GM21717 (cell line): Measurements from ENCODE around the gene BMI1.

Source experiments
- ATAC-seq: cut with Tn5 transposase; IDR thresholded peaks from one replicate; pipeline ENCODE4 v1.9.1; 2021; ENCODE audit warnings: mild to moderate bottlenecking, moderate library complexity; ENCODE audit not compliant: unreplicated experiment

BMI1 gene

DNA sequence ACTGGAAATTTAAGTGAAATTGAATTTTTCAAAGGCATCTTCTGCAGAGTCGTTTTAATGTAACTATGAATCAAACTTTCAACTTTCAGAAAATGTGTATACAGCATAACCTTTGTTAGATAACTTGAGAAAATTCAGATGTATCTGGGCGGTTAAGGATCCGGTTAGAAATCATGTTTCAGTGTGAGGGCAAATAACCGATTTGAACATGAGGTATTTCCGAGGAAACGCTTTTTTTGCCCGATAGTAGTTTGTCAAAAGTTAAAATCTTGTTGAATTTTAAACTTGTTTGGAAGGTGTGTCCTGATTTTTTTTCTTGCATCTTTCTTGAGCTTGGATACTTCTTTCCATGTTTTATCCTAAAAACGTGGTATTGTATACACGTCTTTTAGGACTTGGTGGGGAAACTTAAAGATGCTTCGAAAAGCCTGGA lies 1.3 kb upstream of the BMI1 start:
- ATAC-seq: no peak

GRCh38 chr10:22319980-22320558 lies 830 bp upstream of the BMI1 start:
- ATAC-seq: no peak

GRCh38 chr10:22321156-22321923 lies 441 bp downstream of the BMI1 start:
- no peak for ATAC-seq

DNA sequence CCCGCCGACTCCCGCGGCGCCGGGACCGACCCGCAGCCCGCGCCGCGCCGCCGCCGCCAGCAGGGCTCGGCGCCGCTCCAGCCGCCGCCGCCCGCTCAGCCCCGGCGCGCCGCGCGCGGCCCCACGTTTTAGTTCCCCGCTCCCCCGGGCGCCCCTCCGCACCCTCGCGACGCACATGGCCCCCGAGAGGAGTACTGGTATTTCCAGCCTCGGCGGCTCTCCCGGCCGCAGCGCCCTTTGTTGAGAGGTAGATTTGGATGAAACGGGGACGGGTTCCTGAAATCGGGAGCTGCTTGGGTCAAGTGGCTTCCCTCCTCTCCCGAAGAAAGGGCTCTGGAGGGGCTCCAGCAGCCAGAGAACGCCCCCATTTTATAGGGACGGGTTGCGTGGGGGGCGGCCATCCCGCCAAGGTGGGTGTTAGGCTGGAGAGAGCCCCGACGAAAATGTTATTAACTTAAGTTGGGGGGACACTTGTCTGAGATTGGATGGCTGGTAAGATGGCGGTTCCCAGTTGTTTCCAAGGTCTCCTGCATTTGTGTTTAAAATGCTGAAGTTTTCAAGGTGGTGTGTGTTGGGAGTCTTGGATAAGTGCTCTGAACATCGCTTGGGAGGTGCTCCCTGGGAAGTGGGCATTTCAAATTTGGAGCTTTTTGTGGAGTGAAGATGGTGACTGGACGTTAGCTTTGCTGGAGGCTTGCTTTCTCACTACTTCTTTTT lies 1.2 kb downstream of the BMI1 start:
- ATAC-seq: no peak

GRCh38 chr10:22322641-22323160 lies 1.8 kb downstream of the BMI1 start:
- no peak for ATAC-seq

GRCh38 chr10:22323538-22324305 lies 2.8 kb downstream of the BMI1 start:
- ATAC-seq: no peak

DNA sequence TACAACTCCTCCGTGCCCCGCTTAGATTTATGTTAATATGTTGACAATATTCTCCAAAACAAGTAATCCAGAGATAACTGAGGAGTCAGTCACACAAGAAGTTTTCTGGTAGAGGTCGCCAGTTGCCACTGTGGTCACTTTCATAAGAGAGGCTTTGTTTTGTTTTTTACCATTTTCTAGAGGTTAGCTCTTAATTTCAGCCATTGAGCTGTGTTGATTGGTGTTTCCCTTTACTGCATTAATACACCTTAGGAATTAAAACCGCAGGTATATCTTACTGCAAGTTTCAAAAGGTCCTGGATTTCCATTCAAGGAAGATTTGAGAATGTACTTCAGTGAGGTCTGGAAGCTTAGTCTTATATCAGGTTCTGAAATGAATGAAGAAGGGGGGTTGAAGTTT lies 3.5 kb downstream of the BMI1 start:
- ATAC-seq: no peak

- no peak for ATAC-seq
Measured at GRCh38 chr10:22324893-22325271, 4.0 kb downstream of the BMI1 start.

DNA sequence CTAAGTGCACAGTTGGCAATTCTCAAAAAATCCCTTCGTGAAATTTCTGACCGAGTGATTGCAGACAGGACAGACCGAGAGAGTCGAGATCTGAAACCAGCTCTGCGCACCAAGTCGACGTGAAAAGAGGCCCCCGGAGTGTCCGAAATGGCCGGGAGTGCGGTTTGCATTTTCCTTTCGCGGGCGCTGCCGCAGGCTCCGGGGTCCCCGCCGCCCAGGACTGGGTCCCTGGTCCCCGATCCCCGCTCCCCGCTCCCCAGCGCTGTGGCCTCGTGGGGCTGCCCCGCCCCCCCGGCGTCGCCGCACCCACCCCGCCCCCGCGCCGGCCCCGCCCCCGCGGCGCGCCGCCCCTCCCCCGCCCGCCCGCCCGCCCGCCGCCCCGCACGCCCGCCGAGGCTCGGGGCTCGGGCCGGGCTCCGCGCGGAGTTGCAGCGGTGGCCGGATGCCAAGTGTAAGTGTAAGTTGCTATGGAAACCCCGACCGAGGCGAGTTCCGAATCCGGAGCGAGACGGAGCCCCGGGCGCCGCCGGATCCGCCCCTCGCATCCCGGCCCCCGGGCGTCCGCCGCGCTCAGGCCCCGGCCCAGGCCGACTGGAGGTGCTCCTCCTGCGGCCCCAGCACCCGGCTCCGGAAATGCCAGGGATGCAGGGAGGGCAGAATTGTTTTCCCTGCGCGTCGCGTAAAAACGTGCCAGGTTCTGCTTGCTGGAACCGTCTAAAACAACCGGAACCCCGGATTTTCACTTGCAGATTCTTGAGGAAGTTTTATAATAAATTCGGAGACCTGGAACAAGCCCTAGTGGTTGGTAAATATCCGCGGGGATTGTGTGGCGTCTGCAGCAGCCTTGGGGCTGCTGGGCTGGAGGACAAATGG lies 4.6 kb downstream of the BMI1 start:
- peak; percentile 41 for ATAC-seq

DNA sequence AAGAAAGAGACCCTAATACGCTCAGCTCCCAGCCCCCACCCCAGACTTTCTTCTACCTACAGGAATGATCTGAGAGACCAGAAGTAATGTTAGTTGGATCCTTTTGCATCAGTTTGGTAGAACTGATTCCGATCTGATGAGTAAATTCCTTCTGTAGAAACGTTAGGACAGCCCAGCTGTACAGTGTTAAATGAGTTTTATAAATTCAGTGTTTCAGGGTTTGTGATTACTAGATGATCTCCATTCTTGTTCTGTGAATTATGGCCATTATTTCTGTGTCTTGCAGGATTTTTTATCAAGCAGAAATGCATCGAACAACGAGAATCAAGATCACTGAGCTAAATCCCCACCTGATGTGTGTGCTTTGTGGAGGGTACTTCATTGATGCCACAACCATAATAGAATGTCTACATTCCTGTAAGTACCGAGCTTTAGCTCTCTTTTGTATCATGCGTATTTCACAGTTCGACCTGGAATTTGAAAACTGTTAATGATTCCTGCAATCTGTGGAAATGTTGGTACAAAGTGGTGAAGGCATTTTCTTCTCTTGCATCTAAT lies 5.3 kb downstream of the BMI1 start:
- ATAC-seq: no peak

DNA sequence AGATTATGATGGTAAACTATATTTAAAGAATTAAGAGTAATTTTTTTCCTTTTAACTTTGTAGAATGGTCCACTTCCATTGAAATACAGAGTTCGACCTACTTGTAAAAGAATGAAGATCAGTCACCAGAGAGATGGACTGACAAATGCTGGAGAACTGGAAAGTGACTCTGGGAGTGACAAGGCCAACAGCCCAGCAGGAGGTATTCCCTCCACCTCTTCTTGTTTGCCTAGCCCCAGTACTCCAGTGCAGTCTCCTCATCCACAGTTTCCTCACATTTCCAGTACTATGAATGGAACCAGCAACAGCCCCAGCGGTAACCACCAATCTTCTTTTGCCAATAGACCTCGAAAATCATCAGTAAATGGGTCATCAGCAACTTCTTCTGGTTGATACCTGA lies 8.3 kb downstream of the BMI1 start:
- no peak for ATAC-seq

- no peak for ATAC-seq
Measured at GRCh38 chr10:22332116-22332692, 11.3 kb downstream of the BMI1 start.

DNA sequence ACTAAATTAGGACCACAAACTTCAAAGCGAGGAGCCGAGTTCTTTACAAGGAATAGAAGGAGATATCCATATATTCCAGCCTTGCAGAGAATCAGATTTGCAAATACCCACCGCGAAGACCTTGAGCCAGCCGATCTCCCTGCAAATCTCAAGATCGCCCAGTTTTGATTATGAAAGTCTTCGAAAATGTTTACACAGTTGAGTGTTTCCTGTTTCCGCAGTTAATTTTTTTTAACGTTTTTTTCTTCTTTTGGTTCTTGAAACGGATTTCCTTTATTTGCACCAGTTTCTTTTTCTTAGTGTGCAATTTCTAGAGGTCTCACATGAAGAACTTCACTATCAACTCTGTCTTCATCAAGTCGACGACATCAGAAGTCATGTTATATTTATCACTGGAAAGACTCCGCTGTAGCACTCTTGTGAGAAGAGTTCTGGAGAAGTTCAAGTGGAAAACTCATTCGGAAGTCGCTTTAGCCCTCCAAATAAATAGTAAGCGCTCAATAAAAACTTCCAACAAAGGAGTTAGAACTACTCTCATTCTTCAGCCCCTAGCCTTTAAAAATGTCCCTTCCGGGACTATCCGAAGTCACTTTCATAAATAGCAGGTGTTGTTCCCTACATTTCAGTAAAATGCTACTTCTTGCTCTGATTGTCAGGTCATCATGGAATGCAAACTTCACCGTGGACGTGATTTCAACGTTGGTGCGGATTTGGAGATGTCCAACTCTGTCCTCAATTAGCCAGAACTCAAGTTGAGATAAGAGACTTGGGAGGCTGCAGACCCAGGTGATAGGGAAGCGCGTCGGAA lies 12.5 kb downstream of the BMI1 start:
- no peak for ATAC-seq

DNA sequence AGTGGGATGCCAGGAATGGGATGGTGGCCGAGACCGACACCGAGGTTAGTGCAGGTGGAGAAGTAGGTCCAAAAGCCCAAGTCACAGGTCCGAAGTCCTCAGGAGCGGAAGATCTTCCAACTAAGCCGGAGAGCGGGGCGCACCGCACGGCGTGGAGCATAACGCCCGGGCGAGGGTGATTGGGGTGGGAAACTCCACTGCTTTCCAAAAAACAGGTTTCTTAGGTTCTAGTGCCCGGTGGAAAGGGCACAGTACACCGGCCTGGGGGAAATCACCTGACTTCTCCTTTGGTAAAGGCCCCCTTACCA lies 13.0 kb downstream of the BMI1 start:
- no peak for ATAC-seq

DNA sequence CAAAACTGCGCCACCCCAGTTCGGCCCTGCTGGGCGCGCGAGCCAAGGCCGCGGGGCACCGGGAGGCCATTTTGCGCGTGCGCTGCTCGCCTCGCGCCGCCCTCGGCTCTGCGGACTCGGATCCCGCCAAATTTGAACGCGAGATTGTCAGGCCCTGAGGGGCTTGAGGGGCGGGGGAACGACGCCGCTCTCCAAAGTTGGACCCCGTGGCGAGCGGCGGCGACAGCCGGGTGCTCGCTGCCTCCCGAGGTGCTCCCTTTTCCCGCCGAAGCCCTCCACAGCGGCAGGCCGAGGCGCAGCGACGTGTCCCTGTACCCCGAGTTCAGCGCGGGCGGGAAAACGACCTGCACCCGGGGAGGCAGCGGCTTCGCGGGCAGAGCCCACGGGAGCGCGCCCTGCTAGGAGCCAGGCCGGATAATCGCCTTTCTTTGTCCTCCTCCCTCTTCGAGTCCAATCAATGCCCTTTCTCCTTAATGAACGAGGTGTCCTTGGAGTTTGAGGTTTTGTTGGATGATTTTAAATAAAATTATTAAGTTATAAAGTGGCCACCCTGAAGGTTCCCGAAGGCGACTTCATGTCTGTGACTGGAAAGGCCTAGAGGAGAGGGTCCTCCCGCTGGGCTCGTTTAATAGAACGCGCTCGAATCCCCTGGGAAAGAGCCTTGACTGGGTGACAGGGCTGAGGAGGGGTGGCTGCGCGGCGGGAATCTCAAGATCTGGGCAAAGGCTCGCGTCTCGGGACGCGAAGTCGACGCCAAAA lies 13.7 kb downstream of the BMI1 start:
- no peak for ATAC-seq

DNA sequence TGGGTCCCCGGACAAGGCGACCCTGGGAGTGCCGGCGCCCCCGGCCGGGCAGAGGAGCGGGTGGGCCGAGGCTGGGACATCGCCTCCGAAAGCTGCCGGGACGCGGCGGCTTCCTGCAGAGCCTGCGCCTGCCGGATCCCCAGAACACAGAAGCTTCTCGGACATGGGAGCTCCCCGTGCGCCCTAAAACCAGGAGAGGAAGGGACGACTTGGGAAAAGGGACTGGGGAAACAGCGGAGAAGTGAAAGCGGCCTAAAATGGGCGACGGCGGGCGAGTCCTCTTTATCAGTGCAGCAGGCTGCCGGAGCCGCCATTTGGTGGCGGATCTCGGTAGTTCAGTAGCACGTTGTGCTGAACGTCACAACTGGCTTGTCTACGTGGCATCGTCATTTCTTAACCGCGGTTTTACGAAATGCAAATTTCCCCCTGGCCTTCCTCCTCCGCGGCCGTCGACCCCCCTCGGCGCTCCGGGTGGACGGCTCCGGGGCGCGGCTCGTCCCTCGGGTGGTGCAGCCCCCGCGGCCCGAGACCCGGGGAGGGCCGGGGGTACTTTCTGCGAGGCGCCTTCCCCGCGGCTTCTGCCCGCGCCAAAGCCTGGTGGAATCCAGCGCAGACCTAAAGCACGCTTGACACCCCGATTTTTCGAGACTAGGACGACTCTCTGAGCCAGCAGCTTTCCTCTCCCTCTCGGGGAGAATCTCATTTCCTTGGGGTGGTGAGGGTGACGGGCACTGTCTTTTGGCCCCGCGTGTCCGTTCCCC lies 14.5 kb downstream of the BMI1 start:
- peak; percentile 47 for ATAC-seq

DNA sequence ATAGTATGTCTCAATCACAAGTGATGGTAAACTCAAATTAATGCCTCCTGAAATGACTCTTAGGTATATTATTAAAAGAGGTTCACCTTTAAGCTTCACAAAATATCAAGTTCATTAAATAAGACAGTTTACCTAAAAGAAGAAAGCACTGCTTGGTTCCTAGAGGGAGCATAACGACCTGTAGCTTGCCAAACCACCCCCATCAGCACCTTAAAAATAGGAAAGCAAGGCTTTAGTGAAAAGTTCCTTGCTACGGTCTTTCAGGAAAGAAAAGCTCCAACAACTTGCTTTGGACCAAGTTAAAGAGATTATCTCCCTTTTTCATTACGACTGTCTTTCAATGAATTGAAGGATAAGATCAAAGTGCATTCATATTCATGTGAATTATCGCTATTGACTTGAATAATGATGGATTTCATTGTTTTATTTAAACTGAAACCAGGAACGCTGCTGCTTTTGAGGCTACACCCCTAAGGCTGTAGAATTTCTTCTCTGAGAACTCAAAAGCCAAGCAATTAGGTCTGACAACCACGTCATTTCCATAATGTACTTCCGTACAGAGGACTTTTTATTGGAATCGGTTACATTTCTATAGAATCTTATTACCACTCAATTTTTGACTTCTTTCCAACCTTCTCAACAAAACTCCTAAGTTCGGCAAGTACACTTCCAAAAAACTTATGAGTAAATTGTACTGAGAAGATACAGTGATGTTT lies 17.4 kb downstream of the BMI1 start:
- ATAC-seq: no peak
